Keratinocyte (primary cell): ENCODE measurements around the gene BORCS5. TPM values are rescaled to one million over a fixed set of nuclear protein-coding genes. Genes with fewer than 3 reads are reported as not detected.
A peak's percentile ranks its signal among the peaks of the same experiment; 100 is the strongest.

Source experiments
- DNase-seq: peaks from one replicate; pipeline ENCODE4 v3.0.0-alpha.2; 2011; ENCODE audit warnings: low read depth, missing footprints, low spot score
- FAIRE-seq: peaks from 2 replicates; lab custom pipeline; 2011; peaks lifted over from hg19 to GRCh38; lab: Jason Lieb, UNC
- H2AFZ ChIP-seq: 2 replicates; pipeline ENCODE4 v1.6.0; 2012; ENCODE audit warnings: low read length, control low read depth, inconsistent platforms; ENCODE audit not compliant: control insufficient read depth
- H3K27ac ChIP-seq: 2 replicates; pipeline ENCODE4 v1.5.1; 2011; ENCODE audit warnings: low read length; ENCODE audit not compliant: control insufficient read depth, insufficient read depth
- H3K27me3 ChIP-seq: 3 replicates; pipeline ENCODE4 v1.6.0; 2011; ENCODE audit warnings: low read length; ENCODE audit not compliant: control insufficient read depth, insufficient read depth; ENCODE audit errors: extremely low read depth
- H3K36me3 ChIP-seq, 2 experiments: 2 replicates in 1 of 2; 3 replicates in 1 of 2; pipeline ENCODE4 v1.5.1; 2011; ENCODE audit warnings: low read length in 2 of 2, mild to moderate bottlenecking in 1 of 2; ENCODE audit not compliant: control insufficient read depth in 2 of 2, insufficient read depth in 2 of 2; ENCODE audit errors: extremely low read depth in 1 of 2
- H3K4me1 ChIP-seq: 3 replicates; pipeline ENCODE4 v1.5.1; 2011; ENCODE audit warnings: low read length; ENCODE audit not compliant: control insufficient read depth, insufficient read depth; ENCODE audit errors: extremely low read depth
- H3K4me2 ChIP-seq: 3 replicates; pipeline ENCODE4 v1.6.0; 2011; ENCODE audit warnings: low read depth, low read length; ENCODE audit not compliant: control insufficient read depth, insufficient read depth; ENCODE audit errors: extremely low read depth
- H3K4me3 ChIP-seq, 3 experiments: fragments of 200-600 bp in 1 of 3; sonication (generic) in 1 of 3; 2 replicates in 2 of 3; 3 replicates in 1 of 3; pipeline ENCODE4 v1.5.1; 2011 to 2016; ENCODE audit warnings: low read length in 3 of 3, mild to moderate bottlenecking in 3 of 3, control low read depth in 2 of 3, inconsistent platforms in 1 of 3, low read depth in 1 of 3, mixed read lengths in 1 of 3, mixed run types in 1 of 3, moderate library complexity in 1 of 3; ENCODE audit not compliant: control insufficient read depth in 2 of 3, insufficient read depth in 2 of 3; ENCODE audit errors: extremely low read depth in 1 of 3
- H3K79me2 ChIP-seq: 2 replicates; pipeline ENCODE4 v1.6.0; 2012; ENCODE audit warnings: low read length; ENCODE audit not compliant: control insufficient read depth, insufficient read depth
- H3K9ac ChIP-seq: 3 replicates; pipeline ENCODE4 v1.6.0; 2011; ENCODE audit warnings: low read length; ENCODE audit not compliant: control insufficient read depth, insufficient read depth; ENCODE audit errors: extremely low read depth
- H3K9me1 ChIP-seq: 3 replicates; pipeline ENCODE4 v1.6.0; 2011; ENCODE audit warnings: low read length; ENCODE audit not compliant: control insufficient read depth, insufficient read depth; ENCODE audit errors: extremely low read depth
- H3K9me3 ChIP-seq: 2 replicates; pipeline ENCODE4 v1.5.1; 2012; ENCODE audit warnings: low read depth, low read length; ENCODE audit not compliant: control insufficient read depth
- H4K20me1 ChIP-seq: 3 replicates; pipeline ENCODE4 v1.6.0; 2011; ENCODE audit warnings: low read length; ENCODE audit not compliant: control insufficient read depth, insufficient read depth; ENCODE audit errors: extremely low read depth
- EZH2 ChIP-seq: IDR thresholded peaks from one replicate; pipeline ENCODE4 v1.6.1; 2012; ENCODE audit warnings: inconsistent platforms, mild to moderate bottlenecking, low read length, moderate library complexity
- dilution Hi-C: fragments of 300-500 bp; cut with MboI; formaldehyde crosslinking; loops from one replicate; pipeline ENCODE4 v1.7.0; 2020; ENCODE audit warnings: low sequenced_read_pairs; ENCODE audit not compliant: extremely low pct_ligation_motif_present
- polyA plus RNA-seq, 5 experiments: library from polyadenylated mRNA; depleted of rRNA in 3 of 5; stranded (reverse) in 3 of 5; stranded (forward) in 1 of 5; unstranded in 1 of 5; fragments of >200 nt; gene quantifications; 1 replicate in 1 of 5; 2 replicates in 3 of 5; 3 replicates in 1 of 5; pipeline versions ENCODE4 v1.2.1 to v1.2.3, GENCODE V29; 2011 to 2012; ENCODE audit warnings: missing spikeins in 2 of 5, low read depth in 1 of 5, low replicate concordance in 1 of 5
- TF ChIP-seq, protein P1 (sequence below), 3 experiments: IDR thresholded peaks in 1 of 3; conservative IDR thresholded peaks in 1 of 3; optimal IDR thresholded peaks in 1 of 3; 2 replicates in 2 of 3; 3 replicates in 1 of 3; pipeline versions ENCODE3 to v1.5.1; 2011; ENCODE audit warnings: low read length in 3 of 3, mild to moderate bottlenecking in 3 of 3, moderate library complexity in 2 of 3, control low read depth in 1 of 3, inconsistent platforms in 1 of 3; ENCODE audit not compliant: insufficient read depth in 2 of 3; ENCODE audit errors: extremely low read depth in 1 of 3

Gene BORCS5
- polyA plus RNA-seq, 1 donor (not counting 4 experiments of a cell fraction or from before 2014, with no cell fraction given): 5.4 TPM

DNA sequence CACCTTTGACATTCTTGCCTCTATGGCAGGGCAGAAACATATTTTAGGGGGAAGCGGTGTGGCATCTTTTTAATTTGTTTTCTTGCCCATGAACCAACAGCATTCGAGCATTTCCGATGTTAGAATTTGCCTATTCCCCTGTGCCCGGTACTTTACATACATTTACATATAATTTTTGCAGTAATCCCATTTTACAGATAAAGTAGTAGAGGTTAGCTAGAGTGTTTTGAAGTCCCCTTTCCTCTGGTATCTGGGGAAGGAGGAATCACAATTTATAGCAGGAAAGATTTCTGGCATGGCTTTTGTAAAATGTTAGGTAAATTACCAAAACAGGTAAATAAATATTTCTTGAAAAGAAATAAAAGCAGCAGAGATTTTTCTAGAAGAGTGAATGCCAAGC lies 1.6 kb downstream of the BORCS5 start:
- H3K4me1 ChIP-seq: peaks cover 11% of the 10 kb centered on the region
- peak overlapping the region in 2 of 3 experiments; percentile 88 to 93 for H3K4me3 ChIP-seq
- dilution Hi-C loops: no loop called here
- H2AFZ ChIP-seq: peak overlapping the region; percentile 89
- TF ChIP-seq, protein P1, sequence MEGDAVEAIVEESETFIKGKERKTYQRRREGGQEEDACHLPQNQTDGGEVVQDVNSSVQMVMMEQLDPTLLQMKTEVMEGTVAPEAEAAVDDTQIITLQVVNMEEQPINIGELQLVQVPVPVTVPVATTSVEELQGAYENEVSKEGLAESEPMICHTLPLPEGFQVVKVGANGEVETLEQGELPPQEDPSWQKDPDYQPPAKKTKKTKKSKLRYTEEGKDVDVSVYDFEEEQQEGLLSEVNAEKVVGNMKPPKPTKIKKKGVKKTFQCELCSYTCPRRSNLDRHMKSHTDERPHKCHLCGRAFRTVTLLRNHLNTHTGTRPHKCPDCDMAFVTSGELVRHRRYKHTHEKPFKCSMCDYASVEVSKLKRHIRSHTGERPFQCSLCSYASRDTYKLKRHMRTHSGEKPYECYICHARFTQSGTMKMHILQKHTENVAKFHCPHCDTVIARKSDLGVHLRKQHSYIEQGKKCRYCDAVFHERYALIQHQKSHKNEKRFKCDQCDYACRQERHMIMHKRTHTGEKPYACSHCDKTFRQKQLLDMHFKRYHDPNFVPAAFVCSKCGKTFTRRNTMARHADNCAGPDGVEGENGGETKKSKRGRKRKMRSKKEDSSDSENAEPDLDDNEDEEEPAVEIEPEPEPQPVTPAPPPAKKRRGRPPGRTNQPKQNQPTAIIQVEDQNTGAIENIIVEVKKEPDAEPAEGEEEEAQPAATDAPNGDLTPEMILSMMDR (optimal IDR thresholded peaks at IDR 0.05 in 1 of 3, IDR thresholded peaks at IDR 0.05 in 1 of 3, conservative IDR thresholded peaks at IDR 0.05 in 1 of 3; ENCODE audit: extremely low read depth in 1 of 3, insufficient read depth in 2 of 3, low read length in 3 of 3): no peak
- no peak for TF ChIP-seq EZH2
- FAIRE-seq (no peak), DNase-seq (no peak)
- peak overlapping the region; percentile 94 for H3K9ac ChIP-seq
- peak overlapping the region; percentile 87 for H3K27ac ChIP-seq
- H4K20me1 ChIP-seq: no peaks in the 10 kb centered on the region
- peaks cover 0 to 2% of the 10 kb centered on the region in 2 experiments for H3K36me3 ChIP-seq
- peaks cover 16% of the 10 kb centered on the region for H3K79me2 ChIP-seq
- H3K4me2 ChIP-seq: peak overlapping the region; percentile 100
- H3K27me3 ChIP-seq: no peaks in the 10 kb centered on the region
- H3K9me3 ChIP-seq: no peaks in the 10 kb centered on the region
- H3K9me1 ChIP-seq: no peaks in the 10 kb centered on the region

- TF ChIP-seq EZH2: no peak
- TF ChIP-seq, protein P1 (optimal IDR thresholded peaks at IDR 0.05 in 1 of 3, IDR thresholded peaks at IDR 0.05 in 1 of 3, conservative IDR thresholded peaks at IDR 0.05 in 1 of 3; ENCODE audit: extremely low read depth in 1 of 3, insufficient read depth in 2 of 3, low read length in 3 of 3): no peak
- Histone ChIP-seq H3K36me3 (peaks cover 0 to 4% of the 10 kb centered on the region in 2 experiments), H3K4me3 (no peak overlapping the region), H3K4me2 (no peak overlapping the region), H3K79me2 (peaks cover 3% of the 10 kb centered on the region), H3K9ac (no peak overlapping the region), H4K20me1 (no peaks in the 10 kb centered on the region), H3K4me1 (no peaks in the 10 kb centered on the region), H3K27ac (no peak overlapping the region), H3K27me3 (no peaks in the 10 kb centered on the region), H2AFZ (no peak overlapping the region), H3K9me1 (no peaks in the 10 kb centered on the region), H3K9me3 (no peaks in the 10 kb centered on the region)
- dilution Hi-C loops: no loop called here
- FAIRE-seq (no peak), DNase-seq (no peak)
Measured at GRCh38 chr12:12364787-12365445, 8.0 kb downstream of the BORCS5 start.
